HL-60 (cell line): Measurements from ENCODE around the gene CBLB.

Source experiments
- GABPA ChIP-seq: IDR thresholded peaks from 2 replicates; pipeline ENCODE4 v1.6.1; 2012; ENCODE audit warnings: low read depth
- TF ChIP-seq, protein P1 (sequence below): IDR thresholded peaks from one replicate; pipeline ENCODE4 v1.5.1; 2011; ENCODE audit warnings: low read length, control low read depth, inconsistent platforms; ENCODE audit not compliant: insufficient read depth
- TF ChIP-seq, protein P2 (sequence below): IDR thresholded peaks from 2 replicates; pipeline ENCODE4 v1.6.1; 2012; ENCODE audit warnings: low read depth; ENCODE audit not compliant: insufficient replicate concordance

DNA sequence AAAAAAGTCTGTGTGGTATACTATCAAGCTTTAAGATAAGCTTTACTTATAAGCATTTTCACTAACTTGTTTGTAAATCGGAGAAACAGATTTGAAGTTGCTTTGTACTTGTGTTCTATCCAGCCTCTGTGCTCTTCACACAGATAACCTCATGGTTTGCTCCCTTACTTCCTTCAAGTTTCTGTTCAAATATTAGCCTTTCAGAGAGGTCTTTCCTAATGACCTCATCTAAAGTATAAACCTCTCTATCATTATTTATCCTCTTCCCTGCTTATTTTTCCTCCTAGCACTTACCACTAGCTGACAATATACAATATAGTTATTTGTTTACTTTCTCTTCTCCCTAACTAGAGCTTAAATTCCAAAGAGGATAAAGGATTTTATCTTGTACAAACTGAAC, 180.0 kb downstream of the CBLB start:
- TF ChIP-seq, protein P1, sequence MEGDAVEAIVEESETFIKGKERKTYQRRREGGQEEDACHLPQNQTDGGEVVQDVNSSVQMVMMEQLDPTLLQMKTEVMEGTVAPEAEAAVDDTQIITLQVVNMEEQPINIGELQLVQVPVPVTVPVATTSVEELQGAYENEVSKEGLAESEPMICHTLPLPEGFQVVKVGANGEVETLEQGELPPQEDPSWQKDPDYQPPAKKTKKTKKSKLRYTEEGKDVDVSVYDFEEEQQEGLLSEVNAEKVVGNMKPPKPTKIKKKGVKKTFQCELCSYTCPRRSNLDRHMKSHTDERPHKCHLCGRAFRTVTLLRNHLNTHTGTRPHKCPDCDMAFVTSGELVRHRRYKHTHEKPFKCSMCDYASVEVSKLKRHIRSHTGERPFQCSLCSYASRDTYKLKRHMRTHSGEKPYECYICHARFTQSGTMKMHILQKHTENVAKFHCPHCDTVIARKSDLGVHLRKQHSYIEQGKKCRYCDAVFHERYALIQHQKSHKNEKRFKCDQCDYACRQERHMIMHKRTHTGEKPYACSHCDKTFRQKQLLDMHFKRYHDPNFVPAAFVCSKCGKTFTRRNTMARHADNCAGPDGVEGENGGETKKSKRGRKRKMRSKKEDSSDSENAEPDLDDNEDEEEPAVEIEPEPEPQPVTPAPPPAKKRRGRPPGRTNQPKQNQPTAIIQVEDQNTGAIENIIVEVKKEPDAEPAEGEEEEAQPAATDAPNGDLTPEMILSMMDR = no peak
- TF ChIP-seq, protein P2, sequence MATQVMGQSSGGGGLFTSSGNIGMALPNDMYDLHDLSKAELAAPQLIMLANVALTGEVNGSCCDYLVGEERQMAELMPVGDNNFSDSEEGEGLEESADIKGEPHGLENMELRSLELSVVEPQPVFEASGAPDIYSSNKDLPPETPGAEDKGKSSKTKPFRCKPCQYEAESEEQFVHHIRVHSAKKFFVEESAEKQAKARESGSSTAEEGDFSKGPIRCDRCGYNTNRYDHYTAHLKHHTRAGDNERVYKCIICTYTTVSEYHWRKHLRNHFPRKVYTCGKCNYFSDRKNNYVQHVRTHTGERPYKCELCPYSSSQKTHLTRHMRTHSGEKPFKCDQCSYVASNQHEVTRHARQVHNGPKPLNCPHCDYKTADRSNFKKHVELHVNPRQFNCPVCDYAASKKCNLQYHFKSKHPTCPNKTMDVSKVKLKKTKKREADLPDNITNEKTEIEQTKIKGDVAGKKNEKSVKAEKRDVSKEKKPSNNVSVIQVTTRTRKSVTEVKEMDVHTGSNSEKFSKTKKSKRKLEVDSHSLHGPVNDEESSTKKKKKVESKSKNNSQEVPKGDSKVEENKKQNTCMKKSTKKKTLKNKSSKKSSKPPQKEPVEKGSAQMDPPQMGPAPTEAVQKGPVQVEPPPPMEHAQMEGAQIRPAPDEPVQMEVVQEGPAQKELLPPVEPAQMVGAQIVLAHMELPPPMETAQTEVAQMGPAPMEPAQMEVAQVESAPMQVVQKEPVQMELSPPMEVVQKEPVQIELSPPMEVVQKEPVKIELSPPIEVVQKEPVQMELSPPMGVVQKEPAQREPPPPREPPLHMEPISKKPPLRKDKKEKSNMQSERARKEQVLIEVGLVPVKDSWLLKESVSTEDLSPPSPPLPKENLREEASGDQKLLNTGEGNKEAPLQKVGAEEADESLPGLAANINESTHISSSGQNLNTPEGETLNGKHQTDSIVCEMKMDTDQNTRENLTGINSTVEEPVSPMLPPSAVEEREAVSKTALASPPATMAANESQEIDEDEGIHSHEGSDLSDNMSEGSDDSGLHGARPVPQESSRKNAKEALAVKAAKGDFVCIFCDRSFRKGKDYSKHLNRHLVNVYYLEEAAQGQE = no peak
- TF ChIP-seq GABPA = no peak
